Measurements from ENCODE around the gene CXCR2.

The CXCR2 gene

DNA sequence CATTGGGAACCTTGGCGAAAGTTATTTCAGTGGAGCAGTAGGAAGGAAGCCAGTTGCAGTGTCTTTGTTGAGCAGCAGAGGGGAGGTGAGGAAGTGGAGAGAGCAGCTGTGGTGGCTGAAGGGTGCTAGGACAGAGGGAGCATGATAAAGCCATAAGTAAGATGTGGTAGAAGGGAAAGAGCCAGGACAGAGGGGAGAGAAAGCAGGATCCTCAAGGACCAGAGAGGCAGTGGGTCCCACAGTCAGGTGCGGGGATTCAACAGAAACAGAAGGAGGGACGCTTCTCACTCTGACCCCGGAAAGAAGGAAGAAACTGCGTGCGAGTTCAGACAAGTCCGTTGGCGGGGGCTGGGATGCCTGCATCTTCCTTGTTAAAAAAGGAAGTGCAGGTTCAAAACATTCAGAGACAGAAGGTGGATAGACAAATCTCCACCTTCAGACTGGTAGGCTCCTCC, at the start of gene CXCR2:
CXCR2 (plus strand) TSS at position 403 of the 455 bp plus-strand sequence. CDS start 8,774 bp downstream, outside the sequence.
- no peak for DNase-seq
- in situ Hi-C loops (cut with HindIII; ENCODE audit: low pct_ligation_motif_present, low sequenced_read_pairs) = no loop called here
- TF ChIP-seq, protein P1, sequence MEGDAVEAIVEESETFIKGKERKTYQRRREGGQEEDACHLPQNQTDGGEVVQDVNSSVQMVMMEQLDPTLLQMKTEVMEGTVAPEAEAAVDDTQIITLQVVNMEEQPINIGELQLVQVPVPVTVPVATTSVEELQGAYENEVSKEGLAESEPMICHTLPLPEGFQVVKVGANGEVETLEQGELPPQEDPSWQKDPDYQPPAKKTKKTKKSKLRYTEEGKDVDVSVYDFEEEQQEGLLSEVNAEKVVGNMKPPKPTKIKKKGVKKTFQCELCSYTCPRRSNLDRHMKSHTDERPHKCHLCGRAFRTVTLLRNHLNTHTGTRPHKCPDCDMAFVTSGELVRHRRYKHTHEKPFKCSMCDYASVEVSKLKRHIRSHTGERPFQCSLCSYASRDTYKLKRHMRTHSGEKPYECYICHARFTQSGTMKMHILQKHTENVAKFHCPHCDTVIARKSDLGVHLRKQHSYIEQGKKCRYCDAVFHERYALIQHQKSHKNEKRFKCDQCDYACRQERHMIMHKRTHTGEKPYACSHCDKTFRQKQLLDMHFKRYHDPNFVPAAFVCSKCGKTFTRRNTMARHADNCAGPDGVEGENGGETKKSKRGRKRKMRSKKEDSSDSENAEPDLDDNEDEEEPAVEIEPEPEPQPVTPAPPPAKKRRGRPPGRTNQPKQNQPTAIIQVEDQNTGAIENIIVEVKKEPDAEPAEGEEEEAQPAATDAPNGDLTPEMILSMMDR (IDR thresholded peaks at IDR 0.05; ENCODE audit: low read depth, low read length, missing control alignments) = no peak

GRCh38 chr2:218077464-218078216, 48.2 kb upstream of the CXCR2 start:
- Histone ChIP-seq H3K36me3 (replicated peaks) (no peaks in the 10 kb centered on the region), H3K4me3 (ENCODE audit: low read depth, low read length) (no peak overlapping the region), H3K27me3 (replicated peaks) (no peaks in the 10 kb centered on the region), H3K27ac (no peak overlapping the region)
- TF ChIP-seq, protein P1 (IDR thresholded peaks at IDR 0.05; ENCODE audit: low read depth, low read length, missing control alignments) = no peak
- DNase-seq = no peak
- in situ Hi-C loops (cut with HindIII; ENCODE audit: low pct_ligation_motif_present, low sequenced_read_pairs) = no loop called here

More for the DNA sequence above, at the start of gene CXCR2:
- Histone ChIP-seq H3K4me3 (ENCODE audit: low read depth, low read length) (no peak within 1 kb of the TSS), H3K27me3 (replicated peaks) (peaks cover 6% of the 10 kb centered on the region), H3K36me3 (replicated peaks) (no peaks in the 10 kb centered on the region), H3K27ac (no peak within 1 kb of the TSS)

- Histone ChIP-seq H3K27ac (no peak overlapping the region), H3K36me3 (replicated peaks) (no peaks in the 10 kb centered on the region), H3K4me3 (ENCODE audit: low read depth, low read length) (no peak overlapping the region), H3K27me3 (replicated peaks) (no peaks in the 10 kb centered on the region)
- TF ChIP-seq, protein P1 (IDR thresholded peaks at IDR 0.05; ENCODE audit: low read depth, low read length, missing control alignments) = no peak
- no peak for DNase-seq
- in situ Hi-C loops (cut with HindIII; ENCODE audit: low pct_ligation_motif_present, low sequenced_read_pairs) = no loop called here
Measured at GRCh38 chr2:218079943-218080913, 45.6 kb upstream of the CXCR2 start.

GRCh38 chr2:218081063-218081462, 44.8 kb upstream of the CXCR2 start:
- Histone ChIP-seq H3K27ac (no peak overlapping the region), H3K36me3 (replicated peaks) (no peaks in the 10 kb centered on the region), H3K27me3 (replicated peaks) (no peaks in the 10 kb centered on the region), H3K4me3 (ENCODE audit: low read depth, low read length) (no peak overlapping the region)
- DNase-seq = no peak
- TF ChIP-seq, protein P1 (IDR thresholded peaks at IDR 0.05; ENCODE audit: low read depth, low read length, missing control alignments) = no peak
- in situ Hi-C loops (cut with HindIII; ENCODE audit: low pct_ligation_motif_present, low sequenced_read_pairs) = no loop called here

DNA sequence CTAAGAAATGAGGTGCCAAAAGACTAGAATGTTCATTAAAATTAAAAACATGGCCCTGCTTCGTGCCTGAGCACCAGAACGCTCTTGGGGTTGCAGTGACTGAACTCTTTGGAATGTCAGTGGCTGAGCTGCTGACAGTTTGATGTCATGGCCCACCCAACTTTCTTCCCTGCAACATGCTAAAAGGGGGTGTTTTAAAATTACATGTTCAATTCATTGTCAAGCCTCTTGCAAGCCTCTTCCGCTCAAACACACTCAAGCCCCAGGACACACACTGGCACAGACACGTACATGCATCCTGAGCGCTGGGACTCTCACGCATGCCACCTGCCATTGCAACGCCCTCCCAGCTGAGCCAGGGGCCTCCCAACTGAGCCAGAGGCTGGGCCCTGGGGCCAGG, 44.1 kb upstream of the CXCR2 start:
- TF ChIP-seq, protein P1 (IDR thresholded peaks at IDR 0.05; ENCODE audit: low read depth, low read length, missing control alignments) = no peak
- H3K4me3 ChIP-seq (ENCODE audit: low read depth, low read length) = no peak overlapping the region
- H3K36me3 ChIP-seq (replicated peaks) = no peaks in the 10 kb centered on the region
- peak; percentile 58 for DNase-seq
- no peaks in the 10 kb centered on the region for H3K27me3 ChIP-seq (replicated peaks)
- in situ Hi-C loops (cut with HindIII; ENCODE audit: low pct_ligation_motif_present, low sequenced_read_pairs) = no loop called here
- no peak overlapping the region for H3K27ac ChIP-seq

Data from brain microvascular endothelial cell (primary cell).